ENCODE results near the gene JAKMIP1. TPM values are rescaled to one million over a fixed set of nuclear protein-coding genes. Genes with fewer than 3 reads are reported as not detected.

The JAKMIP1 gene
- total RNA-seq, 4 donors from 2014 or later: 1.2 to 6.6 TPM; not detected in 2

GRCh38 chr4:6042293-6043063, 157.9 kb downstream of the JAKMIP1 start:
- H3K4me3 ChIP-seq: no peak overlapping the region
- no peaks in the 10 kb centered on the region for H3K9me3 ChIP-seq
- no peaks in the 10 kb centered on the region for H3K4me1 ChIP-seq
- no peak for TF ChIP-seq POLR2A (IDR thresholded peaks at IDR 0.05)
- TF ChIP-seq, protein P1, sequence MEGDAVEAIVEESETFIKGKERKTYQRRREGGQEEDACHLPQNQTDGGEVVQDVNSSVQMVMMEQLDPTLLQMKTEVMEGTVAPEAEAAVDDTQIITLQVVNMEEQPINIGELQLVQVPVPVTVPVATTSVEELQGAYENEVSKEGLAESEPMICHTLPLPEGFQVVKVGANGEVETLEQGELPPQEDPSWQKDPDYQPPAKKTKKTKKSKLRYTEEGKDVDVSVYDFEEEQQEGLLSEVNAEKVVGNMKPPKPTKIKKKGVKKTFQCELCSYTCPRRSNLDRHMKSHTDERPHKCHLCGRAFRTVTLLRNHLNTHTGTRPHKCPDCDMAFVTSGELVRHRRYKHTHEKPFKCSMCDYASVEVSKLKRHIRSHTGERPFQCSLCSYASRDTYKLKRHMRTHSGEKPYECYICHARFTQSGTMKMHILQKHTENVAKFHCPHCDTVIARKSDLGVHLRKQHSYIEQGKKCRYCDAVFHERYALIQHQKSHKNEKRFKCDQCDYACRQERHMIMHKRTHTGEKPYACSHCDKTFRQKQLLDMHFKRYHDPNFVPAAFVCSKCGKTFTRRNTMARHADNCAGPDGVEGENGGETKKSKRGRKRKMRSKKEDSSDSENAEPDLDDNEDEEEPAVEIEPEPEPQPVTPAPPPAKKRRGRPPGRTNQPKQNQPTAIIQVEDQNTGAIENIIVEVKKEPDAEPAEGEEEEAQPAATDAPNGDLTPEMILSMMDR (IDR thresholded peaks at IDR 0.05): no peak
- H3K36me3 ChIP-seq: no peaks in the 10 kb centered on the region
- no peaks in the 10 kb centered on the region for H3K27me3 ChIP-seq
- H3K27ac ChIP-seq: no peak overlapping the region
- DNase-seq: no peak

DNA sequence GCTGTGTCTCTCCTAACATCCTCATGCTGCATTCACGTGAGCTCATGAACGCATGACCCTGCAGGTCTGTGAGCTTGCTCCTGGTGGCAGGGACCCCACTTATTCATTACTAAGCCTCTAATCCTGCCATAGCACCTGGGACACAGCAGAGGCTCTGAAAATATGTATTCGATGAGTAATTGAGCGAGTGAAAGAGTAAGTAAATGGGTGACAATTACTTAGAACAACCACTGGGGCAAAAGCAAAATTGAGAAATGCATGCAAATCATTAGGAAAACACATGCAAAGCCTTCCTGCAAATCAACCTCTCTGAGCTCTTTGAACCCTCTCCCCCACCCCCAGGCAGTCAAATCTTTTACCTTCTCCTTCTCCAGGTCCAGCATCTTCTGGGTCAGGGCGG, 158.5 kb downstream of the JAKMIP1 start:
- Histone ChIP-seq H3K36me3 (no peaks in the 10 kb centered on the region), H3K27me3 (no peaks in the 10 kb centered on the region), H3K4me3 (no peak overlapping the region), H3K4me1 (no peaks in the 10 kb centered on the region), H3K9me3 (no peaks in the 10 kb centered on the region), H3K27ac (no peak overlapping the region)
- DNase-seq: no peak
- TF ChIP-seq, protein P1 (IDR thresholded peaks at IDR 0.05): no peak
- TF ChIP-seq POLR2A (IDR thresholded peaks at IDR 0.05): no peak

- TF ChIP-seq POLR2A (IDR thresholded peaks at IDR 0.05): no peak
- TF ChIP-seq, protein P1 (IDR thresholded peaks at IDR 0.05): no peak
Observed at GRCh38 chr4:6038711-6039110, 161.6 kb downstream of the JAKMIP1 start.

DNA sequence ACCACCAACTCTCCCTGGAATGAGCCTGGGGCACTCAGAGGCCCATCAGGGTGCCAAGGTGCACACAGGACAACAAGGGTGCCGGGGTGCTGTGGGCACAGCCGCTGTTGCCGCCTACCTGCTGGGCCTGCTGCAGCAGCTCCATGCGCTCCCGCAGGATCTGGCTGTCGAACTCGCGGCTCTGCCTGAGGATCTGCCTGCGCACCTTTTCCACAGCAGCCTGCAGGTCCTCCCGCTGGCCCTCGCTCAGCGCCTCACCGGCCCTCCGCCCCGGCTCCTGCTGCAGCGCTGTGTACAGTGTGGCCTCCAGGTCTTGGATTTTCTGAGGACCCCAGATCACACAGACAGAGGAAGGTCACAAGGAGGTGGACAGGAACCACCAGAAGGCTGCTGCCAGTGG, 164.6 kb downstream of the JAKMIP1 start:
- Histone ChIP-seq H3K4me1 (no peaks in the 10 kb centered on the region), H3K27me3 (no peaks in the 10 kb centered on the region), H3K9me3 (no peaks in the 10 kb centered on the region), H3K36me3 (no peaks in the 10 kb centered on the region), H3K27ac (no peak overlapping the region), H3K4me3 (no peak overlapping the region)
- TF ChIP-seq, protein P1 (IDR thresholded peaks at IDR 0.05): no peak
- TF ChIP-seq POLR2A (IDR thresholded peaks at IDR 0.05): no peak
- DNase-seq: no peak

More at GRCh38 chr4:6038711-6039110, 161.6 kb downstream of the JAKMIP1 start:
- peak in 1 of 3 donors; percentile 31 for DNase-seq
- Histone ChIP-seq H3K27ac (no peak overlapping the region), H3K4me3 (no peak overlapping the region), H3K4me1 (no peaks in the 10 kb centered on the region), H3K9me3 (no peaks in the 10 kb centered on the region), H3K36me3 (no peaks in the 10 kb centered on the region), H3K27me3 (no peaks in the 10 kb centered on the region)

GRCh38 chr4:6033381-6033780, 167.0 kb downstream of the JAKMIP1 start:
- H3K36me3 ChIP-seq: no peaks in the 10 kb centered on the region

More at GRCh38 chr4:6033381-6033780, 167.0 kb downstream of the JAKMIP1 start:
- no peak overlapping the region for H3K27ac ChIP-seq
- no peak for DNase-seq
- H3K4me3 ChIP-seq: no peak overlapping the region
- H3K27me3 ChIP-seq: no peaks in the 10 kb centered on the region
- no peaks in the 10 kb centered on the region for H3K9me3 ChIP-seq
- H3K4me1 ChIP-seq: no peaks in the 10 kb centered on the region
- TF ChIP-seq, protein P1 (IDR thresholded peaks at IDR 0.05): no peak
- no peak for TF ChIP-seq POLR2A (IDR thresholded peaks at IDR 0.05)
